Measurements from ENCODE around the gene TMEM140.
A peak's percentile ranks its signal among the peaks of the same experiment; 100 is the strongest.
"Not testable (repeated sequence)": the region's sequence is repeated elsewhere in the genome, so short reads cannot be mapped to it uniquely, and the experiment has no call there.

TMEM140 gene

DNA sequence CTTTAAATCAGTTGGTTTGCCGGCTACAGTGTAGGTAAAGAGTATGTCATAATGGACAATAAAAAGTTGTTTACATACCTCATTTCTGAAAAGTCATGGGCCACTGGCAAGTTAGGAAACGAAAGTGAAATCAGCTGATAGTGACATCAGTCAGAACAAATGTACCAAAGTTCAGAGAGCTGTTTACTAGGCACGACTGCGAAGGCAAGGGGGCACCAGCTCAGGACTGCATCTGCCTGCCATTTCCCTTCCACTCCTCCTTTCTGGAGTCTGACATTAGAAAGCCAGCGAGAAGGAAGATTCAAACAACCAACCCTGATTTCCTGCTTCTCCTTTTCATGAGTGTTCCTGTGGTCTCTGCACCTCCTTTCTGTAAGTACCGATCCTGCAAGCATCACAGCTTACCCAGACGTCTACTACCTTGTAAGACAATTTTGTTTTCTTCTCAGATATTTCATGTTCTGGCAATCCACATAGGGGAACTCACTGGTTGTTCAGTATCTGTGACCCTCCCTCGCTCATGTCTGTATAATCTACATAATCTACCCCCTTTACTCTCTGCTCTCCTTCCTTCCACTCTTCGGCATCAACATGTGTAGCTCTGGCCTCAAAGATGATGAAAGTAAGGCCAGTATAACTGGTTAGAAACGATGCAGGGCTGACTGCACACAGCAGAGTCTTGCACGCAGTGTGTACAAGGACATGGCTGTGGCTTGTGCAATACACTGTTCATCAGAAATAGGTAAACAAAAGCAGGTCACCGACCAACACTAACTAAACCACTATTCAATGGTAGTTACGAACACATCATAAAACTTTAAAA is at the start of gene TMEM140:
TSS of gene TMEM140 (plus strand) at position 174 of the 823 bp plus-strand sequence. CDS start 16,370 bp downstream, outside the sequence.
- peak; percentile 64 for DNase-seq

DNA sequence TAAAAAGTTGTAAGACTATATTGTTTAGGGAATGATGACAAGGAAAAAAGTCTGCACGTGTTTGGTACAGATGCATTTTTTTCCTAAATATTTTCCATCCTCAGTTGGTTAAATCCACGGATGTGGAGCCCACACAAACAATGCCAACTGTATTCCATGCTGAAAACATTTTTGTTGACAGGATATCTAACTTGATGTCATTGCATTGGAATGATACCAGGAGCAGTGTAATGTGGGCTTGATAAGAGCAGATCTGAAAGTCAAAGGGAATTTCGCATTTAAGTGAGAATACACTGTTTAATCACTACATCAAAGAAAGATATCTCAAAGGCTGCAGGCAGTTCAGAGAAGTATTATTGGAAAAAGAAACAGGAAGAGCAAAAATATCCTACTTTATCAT is 49.5 kb upstream of the TMEM140 start:
- DNase-seq: no peak

DNA sequence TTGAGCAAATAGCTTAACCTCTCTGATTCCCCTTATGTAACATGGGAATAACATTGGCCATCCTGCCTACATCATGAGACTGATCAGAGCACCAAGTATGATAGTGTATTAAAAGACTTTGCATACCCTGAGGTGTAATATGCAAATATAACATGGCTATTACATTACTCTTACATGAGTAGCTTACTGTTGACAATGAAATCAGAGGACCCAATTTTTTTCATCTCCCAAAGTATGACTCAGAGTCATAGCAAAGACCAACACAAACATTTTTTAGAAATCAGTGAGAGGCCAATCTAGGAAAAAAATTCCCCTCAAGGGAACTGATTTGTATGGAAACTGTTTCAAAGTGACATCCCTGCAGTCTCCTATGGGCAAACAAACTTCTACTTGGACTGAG is 47.0 kb upstream of the TMEM140 start:
- DNase-seq: no peak

DNA sequence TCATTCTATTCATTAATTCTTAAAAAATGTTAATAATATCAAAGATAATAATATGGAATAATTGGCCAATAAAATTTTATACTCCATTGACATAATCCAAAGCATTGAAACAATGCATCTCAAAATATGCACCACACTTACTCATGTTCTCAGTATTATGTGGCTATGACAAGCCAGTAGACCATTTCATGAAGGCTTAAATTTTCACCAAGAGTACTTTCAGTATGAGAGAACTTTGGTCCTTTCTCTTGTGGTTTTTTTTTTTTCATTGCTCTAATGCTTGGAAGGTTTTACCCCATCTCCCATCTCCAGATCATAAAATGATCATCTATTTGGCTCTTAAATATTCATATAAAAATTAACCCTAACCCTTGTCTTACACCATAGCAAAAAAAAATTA is 45.5 kb upstream of the TMEM140 start:
- DNase-seq: no peak

DNA sequence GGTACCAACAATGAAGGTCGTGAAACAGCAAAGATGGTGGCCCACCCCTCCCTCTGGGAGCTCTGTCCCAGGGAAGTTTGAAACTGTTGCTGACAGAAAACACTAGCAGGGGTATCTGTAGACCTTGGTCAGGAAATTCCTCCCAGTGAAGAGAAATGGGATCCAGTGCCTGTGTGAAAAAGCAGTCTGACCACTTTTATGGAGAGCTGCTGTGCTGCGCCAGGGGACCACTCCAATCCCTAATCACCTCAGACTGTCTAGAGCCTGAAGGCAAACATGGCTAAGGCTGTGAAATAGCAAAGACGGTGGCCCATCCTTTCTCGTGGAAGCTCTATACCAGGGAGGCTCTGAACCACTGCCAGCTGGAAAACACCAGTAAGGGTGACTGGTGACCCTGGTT is 38.3 kb upstream of the TMEM140 start:
- DNase-seq: no peak

DNA sequence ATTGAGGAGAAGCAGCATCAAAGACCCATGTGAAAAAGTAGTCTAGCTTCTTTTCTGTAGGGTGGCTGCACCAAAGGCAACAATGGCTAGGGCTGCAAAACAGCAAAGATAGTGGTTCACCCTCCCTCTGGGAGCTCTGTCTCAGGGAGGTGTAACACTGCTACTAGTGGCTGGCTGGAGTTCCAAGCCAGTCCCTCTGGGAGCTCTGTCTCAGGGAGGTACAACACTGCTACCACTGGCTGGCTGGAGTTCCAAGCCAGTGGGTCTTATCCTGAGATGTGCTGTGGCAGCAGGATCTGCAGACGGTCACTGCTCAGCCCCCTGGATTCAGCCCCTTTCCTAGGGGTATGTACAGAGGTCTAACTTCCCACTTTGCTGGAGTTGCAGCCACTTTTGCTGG is 37.9 kb upstream of the TMEM140 start:
- no peak for DNase-seq

DNA sequence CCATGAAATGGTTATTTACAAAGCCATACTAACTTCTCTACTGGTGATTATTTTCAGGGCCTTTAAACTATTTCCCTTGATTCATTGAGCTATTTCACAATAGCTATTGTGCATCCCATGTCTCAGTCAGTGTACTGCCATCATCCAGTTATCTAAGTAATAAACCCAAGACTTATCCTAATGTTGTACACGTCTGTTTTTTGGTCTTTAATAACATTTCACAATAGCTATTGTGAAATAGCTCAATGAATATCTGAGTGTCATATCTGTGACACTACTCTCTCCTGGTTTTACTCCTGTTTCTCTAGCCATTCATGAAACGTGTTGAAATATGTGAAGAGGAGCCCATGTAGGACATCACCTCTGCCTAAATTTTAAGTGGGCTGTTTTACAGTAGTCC is 36.5 kb upstream of the TMEM140 start:
- no peak for DNase-seq

DNA sequence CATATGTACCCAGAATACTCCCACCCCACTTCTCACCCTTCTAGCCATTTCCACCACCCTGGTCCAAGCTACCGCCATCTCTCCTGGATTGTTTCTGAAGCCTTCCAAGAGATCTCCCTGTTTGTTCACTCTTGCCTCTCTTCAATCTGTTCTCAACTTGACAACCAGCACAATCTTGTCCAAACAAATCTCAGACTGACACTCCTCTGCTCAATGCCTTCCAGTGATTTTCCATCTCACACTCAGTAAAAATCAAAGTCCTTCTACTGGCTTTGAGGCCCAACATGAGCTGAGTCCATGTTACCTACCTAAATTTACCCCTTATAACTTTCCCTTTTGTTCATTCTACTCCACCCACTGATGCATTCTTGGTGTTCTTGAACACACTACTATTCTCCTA is 33.2 kb upstream of the TMEM140 start:
- DNase-seq: no peak

DNA sequence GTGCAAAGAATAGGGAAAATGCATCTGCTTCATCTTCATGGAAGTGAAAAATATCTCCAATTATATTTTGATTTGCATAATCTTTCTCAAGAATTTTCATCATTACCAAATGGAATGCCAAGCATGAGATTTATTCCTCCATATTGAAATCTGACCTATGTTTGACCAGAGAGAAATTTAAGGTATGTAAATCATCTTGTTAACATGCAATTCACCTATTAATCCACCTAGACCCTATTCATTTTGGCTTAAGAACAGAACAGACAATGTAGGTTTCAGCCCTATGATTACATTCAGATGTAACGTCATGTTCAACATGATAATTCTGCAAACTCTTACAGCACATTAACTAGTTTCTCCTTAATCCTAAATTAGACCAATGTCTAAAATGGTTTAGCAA is 30.8 kb upstream of the TMEM140 start:
- no peak for DNase-seq

DNA sequence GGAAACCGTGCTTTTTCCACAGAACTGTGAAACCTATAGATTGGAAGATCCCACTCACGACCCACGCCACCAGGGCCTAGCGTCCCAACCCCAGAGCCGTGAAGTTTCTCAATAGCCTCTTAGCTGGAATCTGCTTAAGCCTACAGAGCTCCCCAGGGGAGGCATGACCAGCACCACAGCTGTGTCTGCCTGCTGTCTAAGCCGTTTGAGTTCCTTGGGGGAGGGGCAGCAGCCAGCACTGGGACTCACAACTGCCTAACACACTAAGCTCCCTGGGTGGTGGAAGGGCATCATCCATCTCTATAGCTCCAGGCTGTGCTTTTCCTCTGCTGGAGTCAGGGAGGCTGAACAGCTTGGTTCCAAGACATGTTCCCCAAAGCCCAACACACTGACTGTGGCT is 26.0 kb upstream of the TMEM140 start:
- DNase-seq: no peak

DNA sequence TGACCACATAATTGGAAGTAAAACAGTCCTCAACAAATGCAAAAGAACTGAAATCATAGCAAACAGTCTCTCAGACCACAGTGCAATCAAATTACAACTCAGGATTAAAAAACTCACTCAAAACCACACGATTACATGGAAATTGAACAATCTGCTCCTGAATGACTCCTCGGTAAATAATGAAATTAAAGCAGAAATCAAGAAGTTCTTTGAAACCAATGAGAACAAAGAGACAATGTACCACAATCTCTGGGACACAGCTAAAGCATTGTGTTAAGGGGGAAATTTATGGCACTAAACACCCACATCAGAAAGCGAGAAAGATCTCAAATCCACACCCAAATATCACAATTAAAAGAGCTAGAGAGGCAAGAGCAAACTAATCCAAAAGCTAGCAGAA is 23.2 kb upstream of the TMEM140 start:
- DNase-seq: not testable (repeated sequence)

DNA sequence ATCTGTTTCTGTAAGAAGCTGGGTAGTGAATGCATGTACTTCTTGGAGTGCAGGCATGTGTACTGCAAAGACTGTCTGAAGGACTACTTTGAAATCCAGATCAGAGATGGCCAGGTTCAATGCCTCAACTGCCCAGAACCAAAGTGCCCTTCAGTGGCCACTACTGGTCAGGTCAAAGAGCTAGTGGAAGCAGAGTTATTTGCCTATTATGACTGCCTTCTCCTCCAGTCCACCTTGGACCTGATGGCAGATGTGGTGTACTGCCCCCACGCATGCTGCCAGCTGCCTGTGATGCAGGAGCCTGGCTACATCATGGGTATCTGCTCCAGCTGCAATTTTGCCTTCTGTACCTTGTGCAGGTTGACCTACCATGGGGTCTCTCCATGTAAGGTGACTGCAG is 18.9 kb upstream of the TMEM140 start:
- no peak for DNase-seq

DNA sequence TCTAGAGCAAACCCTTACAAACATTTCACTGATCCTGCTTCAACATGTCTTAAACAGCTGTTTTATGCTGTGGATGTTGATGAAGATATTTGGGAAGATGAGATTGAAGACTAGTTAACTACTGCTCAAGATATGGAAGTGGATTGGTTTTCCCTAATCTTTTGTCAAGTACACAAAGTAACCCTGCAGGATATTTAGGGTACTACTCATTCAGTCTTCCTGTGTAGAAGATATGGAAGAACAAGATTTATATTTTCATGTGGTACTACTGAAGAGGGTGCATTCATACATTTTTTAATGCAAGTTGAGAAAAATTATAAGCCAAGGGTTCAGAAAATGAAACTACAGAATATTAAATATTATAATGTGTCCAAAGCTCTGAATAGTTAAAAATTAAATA is 18.3 kb upstream of the TMEM140 start:
- no peak for DNase-seq

DNA sequence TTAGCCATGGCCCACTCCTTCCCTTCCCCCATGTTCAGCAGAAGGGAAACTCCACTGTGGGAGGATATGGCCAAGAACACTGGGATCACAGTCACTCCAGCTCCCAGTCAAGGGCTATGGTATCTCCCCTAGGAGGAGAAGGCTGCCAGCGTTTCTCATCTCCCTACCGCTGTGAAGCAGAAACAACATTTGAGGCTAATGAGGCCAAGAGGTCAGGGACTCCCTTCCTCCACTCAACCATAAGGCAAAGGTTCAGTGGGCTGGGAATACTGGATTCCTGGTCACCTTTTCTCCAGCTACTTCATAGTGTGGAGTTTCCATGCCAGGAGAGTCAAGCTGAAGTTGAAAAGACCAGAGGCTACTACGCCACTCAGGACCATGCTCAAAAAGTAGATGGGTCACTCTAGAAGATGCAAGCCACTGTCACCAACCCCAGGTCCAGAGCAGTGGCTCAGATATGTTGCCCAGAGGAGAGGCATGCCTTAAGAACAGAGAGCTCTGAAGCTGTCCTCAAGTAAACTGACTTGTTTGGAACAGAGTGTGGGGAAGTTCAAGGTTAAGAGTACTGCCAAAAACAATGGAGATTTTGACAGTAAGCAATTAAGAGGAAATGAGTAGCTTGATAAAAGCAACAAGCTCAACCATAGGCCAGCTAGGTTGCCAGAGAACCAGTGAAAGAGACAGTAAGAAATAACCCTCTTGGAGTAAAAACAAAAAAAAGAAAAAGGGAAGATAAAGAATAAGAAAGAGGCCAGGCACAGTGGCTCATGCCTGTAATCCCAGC is 3.8 kb upstream of the TMEM140 start:
- no peak for DNase-seq

DNA sequence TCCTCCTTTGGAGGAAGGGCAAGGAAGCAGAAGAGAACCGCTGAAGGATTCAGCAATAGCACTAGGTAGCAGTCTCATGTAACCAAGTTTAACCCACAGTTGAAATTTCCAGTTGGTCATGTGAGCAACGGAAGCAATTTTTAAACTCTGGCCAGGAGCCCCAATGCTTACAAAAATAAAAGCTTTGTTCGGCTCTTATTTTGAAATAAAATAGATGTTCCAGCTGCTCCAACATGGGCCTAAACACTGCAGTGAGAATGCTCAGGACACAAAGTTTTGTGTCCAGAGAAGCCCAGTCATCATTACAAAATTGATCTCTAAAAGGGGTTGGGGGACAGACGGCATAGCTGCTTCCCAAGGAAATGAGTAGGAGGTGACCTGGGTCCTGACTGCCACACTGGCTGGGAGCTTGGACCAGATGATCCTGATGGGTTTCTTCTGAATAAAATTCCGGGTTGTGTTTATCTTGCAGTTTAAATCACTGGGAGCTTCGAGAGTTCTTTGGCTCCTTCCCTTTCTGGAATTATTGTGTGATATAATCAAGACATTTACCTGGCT is 452 bp upstream of the TMEM140 start:
- DNase-seq: no peak

DNA sequence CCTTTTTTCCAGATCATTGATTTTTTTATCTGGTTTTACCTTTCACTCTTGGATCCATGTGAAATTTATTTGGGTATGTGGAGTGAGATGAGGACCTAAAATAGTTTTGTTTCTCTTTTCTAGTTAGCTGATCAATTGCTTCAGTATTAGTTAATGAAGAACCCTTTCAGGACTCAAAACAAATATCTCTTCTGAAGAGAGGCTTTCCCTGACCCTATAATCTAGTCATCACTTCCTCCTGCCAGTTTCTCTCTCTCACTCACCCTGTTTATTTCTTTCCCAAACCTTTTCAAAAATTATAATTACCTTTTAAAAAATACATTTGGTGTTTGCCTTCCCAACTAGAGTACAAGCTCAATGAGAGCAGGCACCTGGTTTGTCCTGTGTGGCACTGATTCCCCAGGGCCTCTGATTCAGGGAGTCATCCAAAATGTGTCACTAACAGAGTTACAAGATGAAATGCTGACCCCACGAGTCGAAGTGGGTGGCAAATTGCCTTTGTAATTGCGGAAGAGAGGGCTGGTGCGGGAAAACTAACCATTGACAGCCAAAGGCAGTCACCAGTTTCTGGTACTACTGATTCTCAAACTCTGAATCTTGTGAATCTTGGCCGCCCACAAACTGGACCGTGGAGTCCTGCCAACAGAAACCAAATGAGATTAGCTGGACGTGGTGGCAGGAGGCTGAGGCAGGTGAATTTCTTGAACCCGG is 2.4 kb downstream of the TMEM140 start:
- no peak for DNase-seq

DNA sequence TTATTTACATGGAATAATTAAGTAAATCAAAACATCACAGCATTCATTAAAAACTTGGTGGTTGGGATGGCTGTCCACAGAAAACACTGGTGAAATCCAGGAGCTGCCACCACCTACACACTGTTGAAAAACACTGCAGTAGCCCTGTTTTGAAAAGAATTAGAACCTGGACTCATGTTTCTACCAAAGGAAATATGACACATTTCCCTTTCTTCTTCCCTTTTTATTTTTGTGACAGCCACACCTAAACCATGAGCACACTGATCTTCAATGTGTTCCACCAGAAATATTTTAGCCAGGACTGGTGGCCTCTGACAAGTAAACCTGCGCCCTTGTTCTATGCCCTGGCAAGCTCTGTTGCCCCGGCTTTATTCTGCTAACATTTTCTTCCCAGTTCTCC is 3.3 kb downstream of the TMEM140 start:
- DNase-seq: no peak

DNA sequence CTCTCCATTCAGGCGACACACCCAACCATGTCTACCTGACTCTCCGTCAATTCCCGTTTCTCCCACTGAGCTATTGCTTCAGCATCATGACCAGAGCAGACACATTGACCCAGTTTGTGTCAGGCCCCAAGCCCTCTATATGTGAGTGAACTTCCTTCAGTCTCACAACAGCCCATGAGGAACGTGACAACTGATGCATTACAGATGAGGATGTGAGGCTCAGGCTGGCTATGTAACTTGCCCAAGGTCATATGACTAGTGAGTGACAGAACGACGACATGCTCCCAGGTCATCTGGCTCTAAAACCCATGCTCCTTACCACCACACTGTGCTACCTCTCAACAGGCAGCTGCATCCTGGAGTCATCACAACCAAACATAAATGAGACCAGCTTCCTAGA is 3.7 kb downstream of the TMEM140 start:
- DNase-seq: no peak

DNA sequence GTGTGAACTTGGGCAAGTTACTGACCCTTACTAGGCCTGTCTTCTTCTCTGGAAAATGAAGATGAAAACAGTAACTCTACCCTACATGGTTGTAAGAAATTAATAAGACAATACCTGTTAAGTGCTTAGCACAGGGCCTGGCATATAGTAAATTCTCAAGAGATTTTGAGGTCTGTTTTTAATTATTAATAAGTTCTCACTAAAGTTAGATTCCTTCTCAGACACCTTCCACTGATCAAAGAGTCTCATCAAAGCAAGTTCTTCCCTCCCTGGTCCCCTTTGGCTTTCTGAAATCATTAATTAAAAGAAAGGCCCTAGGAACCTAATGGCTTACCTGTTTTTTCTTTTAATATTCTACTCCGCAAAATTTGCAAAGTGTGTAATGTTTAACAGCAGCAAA is 4.6 kb downstream of the TMEM140 start:
- DNase-seq: no peak

DNA sequence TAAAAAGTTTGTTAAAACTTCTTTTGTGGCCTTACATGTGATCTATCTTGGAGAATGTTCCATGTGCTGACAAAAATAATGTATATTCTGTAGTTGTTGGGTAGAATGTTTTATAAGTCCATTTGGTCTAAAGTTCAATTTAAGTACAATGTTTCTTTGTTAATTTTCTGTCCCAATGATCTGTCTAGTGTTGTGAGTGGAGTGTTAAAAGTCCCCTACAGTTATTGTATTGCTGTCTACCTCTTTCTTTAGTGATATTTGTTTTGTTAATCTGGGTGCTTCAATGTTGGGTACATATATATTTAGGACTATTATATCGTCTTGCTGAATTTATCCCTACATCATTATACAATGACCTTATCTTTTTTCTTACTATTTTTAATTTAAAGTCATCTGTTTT is 6.9 kb downstream of the TMEM140 start:
- no peak for DNase-seq

DNA sequence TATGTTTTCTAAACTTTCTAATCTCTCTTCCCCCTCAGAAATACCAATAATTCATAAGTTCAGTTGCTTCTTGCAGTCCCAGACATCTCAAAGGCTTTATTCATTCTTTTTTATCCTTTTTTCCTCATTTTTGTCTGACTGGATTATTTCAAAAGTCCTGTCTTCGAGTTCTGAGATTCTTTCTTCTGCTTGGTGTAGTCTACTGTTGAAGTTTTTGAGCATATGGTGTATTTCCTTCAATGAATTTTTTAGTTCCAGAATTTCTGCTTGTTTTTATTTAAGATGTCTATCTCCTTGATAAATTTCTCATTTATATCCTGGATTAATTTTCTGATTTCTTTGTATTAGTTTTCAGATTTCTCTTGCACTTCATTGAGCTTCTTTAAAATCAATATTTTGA is 8.4 kb downstream of the TMEM140 start:
- no peak for DNase-seq

DNA sequence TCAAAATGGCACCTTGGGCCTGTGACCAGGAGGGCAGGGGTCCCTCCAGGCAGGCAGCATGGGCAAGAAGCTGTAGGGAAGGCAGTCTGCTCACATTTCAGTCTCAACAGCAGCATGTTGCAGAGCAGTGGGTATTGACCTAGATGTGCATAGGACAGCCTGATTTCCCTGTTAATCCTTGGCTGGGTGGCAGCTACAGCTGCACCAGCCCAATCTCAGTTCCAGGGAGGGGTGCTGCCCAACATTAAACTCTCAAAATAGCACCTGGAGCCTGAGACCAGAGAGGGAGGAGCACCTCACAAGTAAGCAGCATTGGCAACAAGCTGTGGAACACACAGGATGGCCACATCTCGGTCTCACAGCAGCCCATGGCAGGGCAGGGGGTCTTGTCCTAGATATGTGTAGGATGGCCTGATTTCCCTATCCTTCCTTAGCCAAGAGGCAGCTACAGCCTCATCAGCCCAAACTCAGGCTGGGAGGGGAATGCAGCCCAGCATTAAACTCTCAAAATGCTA is 10.3 kb downstream of the TMEM140 start:
- no peak for DNase-seq

DNA sequence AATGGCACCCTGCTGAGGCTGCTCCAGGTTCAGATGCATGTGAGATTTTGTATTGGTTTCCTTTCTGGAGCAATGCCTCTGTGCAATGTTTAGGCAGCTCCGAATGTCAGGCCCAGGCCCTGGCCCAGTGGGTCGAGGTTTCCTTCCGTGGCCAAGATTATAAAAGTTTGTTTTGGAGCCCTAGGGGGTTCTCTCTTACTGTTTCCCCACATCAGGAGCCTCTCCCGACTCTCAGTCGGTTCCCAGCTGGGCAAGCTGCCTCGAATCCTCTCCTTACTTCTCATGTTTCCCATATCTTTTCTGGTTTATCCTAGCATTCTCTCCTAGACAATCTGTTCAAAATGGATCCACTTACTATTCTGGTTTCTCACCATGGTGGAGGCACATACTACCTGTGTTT is 11.0 kb downstream of the TMEM140 start:
- no peak for DNase-seq

All from activated naive CD4-positive, alpha-beta T cell treated with anti-CD3 and anti-CD28 coated beads, Interleukin-2, amount 50 U/mL, for 16 hours (primary cell).